Muscle layer of colon (tissue), 2 donors: ENCODE data around the gene MCM8.

Source experiments
- H3K27ac ChIP-seq: one replicate; pipeline ENCODE4 v1.7.0; 2013; ENCODE audit warnings: low read depth, mild to moderate bottlenecking, low read length, moderate library complexity
- H3K27me3 ChIP-seq, 2 donors: one replicate each; pipeline ENCODE4 v1.7.0; 2013; ENCODE audit warnings: low read length in 2 of 2, mild to moderate bottlenecking in 2 of 2; ENCODE audit not compliant: insufficient read depth in 2 of 2, control insufficient read depth in 1 of 2
- H3K36me3 ChIP-seq: one replicate; pipeline ENCODE4 v1.7.0; 2013; ENCODE audit warnings: mild to moderate bottlenecking, low read length; ENCODE audit not compliant: insufficient read depth
- H3K4me1 ChIP-seq: one replicate; pipeline ENCODE4 v1.7.0; 2013; ENCODE audit warnings: mild to moderate bottlenecking, low read length; ENCODE audit not compliant: insufficient read depth
- H3K4me3 ChIP-seq, 2 donors: one replicate each; pipeline ENCODE4 v1.7.0; 2013; ENCODE audit warnings: low read length in 2 of 2, low read depth in 1 of 2, mild to moderate bottlenecking in 1 of 2, moderate library complexity in 1 of 2
- H3K9ac ChIP-seq: one replicate; pipeline ENCODE4 v1.7.0; 2013; ENCODE audit warnings: low read length
- H3K9me3 ChIP-seq: one replicate; pipeline ENCODE4 v1.7.0; 2013; ENCODE audit warnings: mild to moderate bottlenecking, low read length
- donor health status: abdominal sarcoma.
- donor health status: Adenocarcinoma of cecum.

Gene MCM8

DNA sequence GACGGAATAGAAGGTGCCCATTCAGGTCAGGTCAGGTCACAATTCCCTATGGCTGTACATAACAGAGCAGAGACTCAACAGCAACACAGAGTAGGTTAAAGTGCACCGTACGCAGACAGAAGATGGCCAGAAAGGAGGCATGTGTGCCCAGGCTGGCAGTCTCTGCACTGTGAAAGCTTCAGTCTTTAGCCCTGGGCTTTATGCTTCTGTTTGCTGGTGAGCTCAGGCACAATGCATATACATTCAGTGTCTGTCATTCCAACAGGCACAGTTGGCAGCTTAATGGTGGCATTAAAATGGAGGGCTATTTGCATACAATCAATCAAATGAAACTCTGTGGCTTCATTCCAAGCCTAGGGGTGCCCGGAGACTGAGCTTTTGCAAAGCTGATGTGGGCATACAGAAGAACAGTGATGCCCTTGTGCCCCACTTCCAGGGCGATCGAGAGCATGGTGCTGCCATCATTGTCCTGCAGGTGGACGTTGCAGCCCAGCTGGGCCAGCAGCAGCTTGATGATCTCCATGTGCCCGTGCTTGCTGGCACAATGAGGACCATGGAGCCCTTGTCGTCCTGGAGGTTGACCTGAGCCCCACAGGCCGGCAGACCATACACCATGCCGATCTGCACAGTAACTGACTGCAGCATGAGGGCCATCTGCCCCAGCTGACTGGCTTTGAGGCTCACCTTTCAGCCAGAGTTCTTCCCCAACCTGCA is 22.5 kb upstream of the MCM8 start:
- Histone ChIP-seq H3K36me3 (no peaks in the 10 kb centered on the region), H3K4me3 (no peak overlapping the region), H3K9me3 (no peaks in the 10 kb centered on the region), H3K27me3 (peaks cover 0 to 7% of the 10 kb centered on the region in 2 donors), H3K27ac (no peak overlapping the region), H3K9ac (no peak overlapping the region), H3K4me1 (no peaks in the 10 kb centered on the region)

GRCh38 chr20:5928836-5929715 is 21.4 kb upstream of the MCM8 start:
- no peak overlapping the region for H3K9ac ChIP-seq
- H3K4me3 ChIP-seq, result no peak overlapping the region
- no peaks in the 10 kb centered on the region for H3K36me3 ChIP-seq
- H3K9me3 ChIP-seq, result no peaks in the 10 kb centered on the region
- H3K27me3 ChIP-seq, result no peaks in the 10 kb centered on the region
- H3K27ac ChIP-seq, result no peak overlapping the region
- H3K4me1 ChIP-seq, result no peaks in the 10 kb centered on the region

DNA sequence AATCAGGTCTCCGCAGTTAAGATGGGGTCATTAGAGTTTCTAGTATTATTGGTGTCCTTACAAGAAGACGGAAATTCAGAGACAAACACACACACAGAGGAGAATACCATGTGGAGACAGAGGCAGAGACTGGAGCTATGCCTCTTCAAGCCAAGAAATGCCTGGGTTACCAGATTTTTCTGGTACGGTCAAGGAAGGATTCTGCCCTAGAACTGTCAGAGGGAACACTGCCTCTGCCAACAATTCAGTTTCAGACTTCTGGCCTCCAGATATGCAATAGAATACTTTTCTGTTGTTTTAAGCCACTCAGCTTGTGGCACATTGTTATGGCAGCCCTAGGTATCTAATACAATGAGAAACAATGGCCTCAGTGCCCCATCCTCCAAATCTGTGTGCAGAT is 19.0 kb upstream of the MCM8 start:
- H3K27ac ChIP-seq, result no peak overlapping the region
- no peaks in the 10 kb centered on the region for H3K27me3 ChIP-seq
- H3K9me3 ChIP-seq, result no peaks in the 10 kb centered on the region
- no peak overlapping the region for H3K9ac ChIP-seq
- no peaks in the 10 kb centered on the region for H3K4me1 ChIP-seq
- no peak overlapping the region for H3K4me3 ChIP-seq
- H3K36me3 ChIP-seq, result no peaks in the 10 kb centered on the region

DNA sequence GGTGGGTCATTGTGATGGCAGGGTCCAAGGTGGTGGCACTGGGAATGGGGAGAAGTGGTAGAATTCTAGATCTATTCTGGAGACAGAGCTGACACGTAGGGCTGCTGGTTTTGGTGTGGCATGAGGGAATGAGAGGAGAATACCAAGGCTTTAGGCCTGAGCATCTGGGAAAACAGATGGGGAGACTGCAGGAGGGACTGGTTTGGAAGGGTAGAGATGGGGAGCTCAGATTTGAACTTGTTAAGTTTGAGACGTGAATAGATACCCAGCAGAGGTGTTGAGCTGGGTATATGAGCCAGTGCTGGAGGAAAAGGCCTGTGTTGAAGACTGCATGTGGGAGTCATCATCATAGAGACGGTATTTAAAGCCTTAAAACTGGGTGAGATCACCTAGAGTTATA is 17.7 kb upstream of the MCM8 start:
- H3K4me1 ChIP-seq, result no peaks in the 10 kb centered on the region
- H3K27me3 ChIP-seq, result no peaks in the 10 kb centered on the region
- H3K4me3 ChIP-seq, result no peak overlapping the region
- H3K27ac ChIP-seq, result no peak overlapping the region
- peaks cover under 1% of the 10 kb centered on the region for H3K36me3 ChIP-seq
- no peak overlapping the region for H3K9ac ChIP-seq
- no peaks in the 10 kb centered on the region for H3K9me3 ChIP-seq

GRCh38 chr20:5933802-5934436 is 16.5 kb upstream of the MCM8 start:
- no peaks in the 10 kb centered on the region for H3K27me3 ChIP-seq
- H3K9ac ChIP-seq, result no peak overlapping the region
- no peaks in the 10 kb centered on the region for H3K4me1 ChIP-seq
- H3K4me3 ChIP-seq, result no peak overlapping the region
- H3K27ac ChIP-seq, result no peak overlapping the region
- peaks cover 8% of the 10 kb centered on the region for H3K36me3 ChIP-seq
- H3K9me3 ChIP-seq, result no peaks in the 10 kb centered on the region

DNA sequence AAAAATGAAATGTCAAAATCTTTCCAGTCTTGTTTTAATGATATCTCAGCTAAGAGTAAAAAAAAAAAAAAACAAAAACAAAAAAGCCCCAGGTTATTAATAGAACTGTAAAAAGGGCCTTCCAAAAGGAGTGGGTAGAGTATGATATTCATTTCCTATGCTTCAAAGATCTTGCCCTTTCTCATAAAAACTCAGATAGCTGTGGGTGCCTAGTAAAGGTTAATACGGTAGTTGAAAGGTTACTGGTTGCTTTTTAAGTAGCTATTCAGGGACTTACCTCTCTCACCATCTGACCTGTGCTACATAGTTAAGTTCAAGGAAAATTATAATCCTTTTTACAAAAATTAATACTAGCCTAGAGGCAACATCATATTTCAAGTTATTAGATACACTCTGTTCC is 15.1 kb upstream of the MCM8 start:
- H3K27ac ChIP-seq, result no peak overlapping the region
- H3K4me1 ChIP-seq, result no peaks in the 10 kb centered on the region
- no peak overlapping the region for H3K9ac ChIP-seq
- H3K36me3 ChIP-seq, result peaks cover 18% of the 10 kb centered on the region
- no peaks in the 10 kb centered on the region for H3K27me3 ChIP-seq
- H3K4me3 ChIP-seq, result no peak overlapping the region
- no peaks in the 10 kb centered on the region for H3K9me3 ChIP-seq

- H3K36me3 ChIP-seq, result peaks cover 26% of the 10 kb centered on the region
- H3K4me3 ChIP-seq, result no peak overlapping the region
- no peak overlapping the region for H3K9ac ChIP-seq
- no peak overlapping the region for H3K27ac ChIP-seq
- no peaks in the 10 kb centered on the region for H3K27me3 ChIP-seq
- no peaks in the 10 kb centered on the region for H3K9me3 ChIP-seq
- no peaks in the 10 kb centered on the region for H3K4me1 ChIP-seq
Measured at GRCh38 chr20:5936238-5936637, 14.2 kb upstream of the MCM8 start.

GRCh38 chr20:5938456-5939029 is 11.9 kb upstream of the MCM8 start:
- H3K4me1 ChIP-seq, result no peaks in the 10 kb centered on the region
- no peaks in the 10 kb centered on the region for H3K27me3 ChIP-seq
- no peak overlapping the region for H3K9ac ChIP-seq
- H3K27ac ChIP-seq, result no peak overlapping the region
- H3K4me3 ChIP-seq, result no peak overlapping the region
- peaks cover 47% of the 10 kb centered on the region for H3K36me3 ChIP-seq
- H3K9me3 ChIP-seq, result no peaks in the 10 kb centered on the region

- Histone ChIP-seq H3K27me3 (no peaks in the 10 kb centered on the region), H3K9me3 (no peaks in the 10 kb centered on the region), H3K36me3 (peaks cover 49% of the 10 kb centered on the region), H3K4me1 (peaks cover 6% of the 10 kb centered on the region), H3K4me3 (no peak overlapping the region), H3K27ac (no peak overlapping the region), H3K9ac (no peak overlapping the region)
Measured at GRCh38 chr20:5945963-5946362, 4.5 kb upstream of the MCM8 start.

DNA sequence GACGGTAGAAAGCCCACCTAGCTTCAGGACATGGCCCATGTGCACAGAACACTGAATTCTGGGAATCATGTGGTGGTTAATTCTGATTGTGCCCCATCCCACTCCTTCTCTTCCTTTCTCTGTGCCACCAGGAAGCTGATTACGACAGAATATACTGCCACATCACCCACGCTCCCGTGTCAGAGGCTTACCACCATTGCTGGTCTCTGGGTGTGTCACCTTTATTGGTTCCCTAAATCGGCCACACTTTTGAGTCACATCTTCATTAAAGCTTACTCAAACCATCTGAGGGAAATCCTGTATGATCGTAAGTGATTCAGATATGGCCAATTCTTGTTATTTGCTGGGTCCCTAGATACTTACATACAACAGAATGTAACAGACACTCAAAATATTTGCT is 3.2 kb upstream of the MCM8 start:
- Histone ChIP-seq H3K4me3 (no peak overlapping the region), H3K27me3 (no peaks in the 10 kb centered on the region), H3K9me3 (no peaks in the 10 kb centered on the region), H3K27ac (no peak overlapping the region), H3K9ac (no peak overlapping the region), H3K36me3 (peaks cover 38% of the 10 kb centered on the region), H3K4me1 (peaks cover 15% of the 10 kb centered on the region)

DNA sequence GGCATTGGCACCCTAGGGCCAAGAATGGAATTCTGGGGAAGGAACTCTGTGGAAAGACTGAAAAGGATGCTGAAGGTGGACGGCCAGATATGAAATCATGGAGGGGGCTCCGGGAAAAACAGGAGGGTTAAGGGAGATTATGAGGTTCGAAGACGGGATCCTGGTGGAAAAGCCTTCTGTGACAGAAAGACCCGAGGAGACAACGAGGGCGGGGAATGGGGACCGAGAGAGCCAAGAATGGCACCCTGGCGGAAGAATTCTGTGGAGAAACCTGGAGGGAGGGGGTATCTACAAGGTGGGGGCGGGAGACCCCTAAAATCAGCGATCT is 545 bp upstream of the MCM8 start:
- peaks cover 30% of the 10 kb centered on the region for H3K36me3 ChIP-seq
- peak overlapping the region; percentile 67 for H3K9ac ChIP-seq
- peak overlapping the region; percentile 71 for H3K27ac ChIP-seq
- peaks cover 15% of the 10 kb centered on the region for H3K4me1 ChIP-seq
- H3K4me3 ChIP-seq, result peak overlapping the region; percentile 59 to 70
- H3K27me3 ChIP-seq, result no peaks in the 10 kb centered on the region
- no peaks in the 10 kb centered on the region for H3K9me3 ChIP-seq
